ENCODE data around the gene RNF217. TPM values are rescaled to one million over a fixed set of nuclear protein-coding genes. Genes with fewer than 3 reads are reported as not detected.
A peak's percentile ranks its signal among the peaks of the same experiment; 100 is the strongest.

RNF217 gene
- total RNA-seq, 6 donors from 2014 or later: 14.6 to 55.5 (median 31.9) TPM

DNA sequence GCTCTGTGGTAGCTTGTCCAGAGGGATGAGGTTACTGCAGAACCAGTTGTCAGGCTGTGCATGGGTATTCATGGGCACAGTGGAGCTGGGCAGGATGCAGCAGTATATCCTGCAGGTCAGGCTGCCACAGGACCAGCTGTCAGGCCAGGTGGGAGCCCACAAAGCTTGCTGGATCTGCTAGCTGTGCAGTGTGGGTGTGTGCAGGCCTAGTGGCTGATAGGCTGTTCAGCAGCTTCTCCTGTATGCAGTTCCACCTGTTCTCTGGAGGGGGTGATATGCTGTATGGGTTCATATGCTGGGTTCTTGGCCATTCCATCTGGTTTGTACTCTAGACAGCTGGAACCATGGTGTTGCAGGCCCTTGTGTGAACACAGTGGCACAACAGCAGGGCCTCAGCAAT is 150.7 kb downstream of the RNF217 start:
- no peaks in the 10 kb centered on the region for H3K36me3 ChIP-seq
- H3K4me3 ChIP-seq: no peak overlapping the region
- no peaks in the 10 kb centered on the region for H3K4me1 ChIP-seq
- H3K27me3 ChIP-seq: no peaks in the 10 kb centered on the region
- ATAC-seq (ENCODE audit: low FRiP score in 2 of 2): peak in 1 of 2 donors; percentile 14
- no peak for TF ChIP-seq POLR2AphosphoS5 (IDR thresholded peaks at IDR 0.05)
- DNase-seq: peak in 1 of 2 donors; percentile 3
- peaks cover 0 to 23% (median 11%) of the 10 kb centered on the region in 4 donors for H3K9me3 ChIP-seq
- H3K27ac ChIP-seq: no peak overlapping the region

DNA sequence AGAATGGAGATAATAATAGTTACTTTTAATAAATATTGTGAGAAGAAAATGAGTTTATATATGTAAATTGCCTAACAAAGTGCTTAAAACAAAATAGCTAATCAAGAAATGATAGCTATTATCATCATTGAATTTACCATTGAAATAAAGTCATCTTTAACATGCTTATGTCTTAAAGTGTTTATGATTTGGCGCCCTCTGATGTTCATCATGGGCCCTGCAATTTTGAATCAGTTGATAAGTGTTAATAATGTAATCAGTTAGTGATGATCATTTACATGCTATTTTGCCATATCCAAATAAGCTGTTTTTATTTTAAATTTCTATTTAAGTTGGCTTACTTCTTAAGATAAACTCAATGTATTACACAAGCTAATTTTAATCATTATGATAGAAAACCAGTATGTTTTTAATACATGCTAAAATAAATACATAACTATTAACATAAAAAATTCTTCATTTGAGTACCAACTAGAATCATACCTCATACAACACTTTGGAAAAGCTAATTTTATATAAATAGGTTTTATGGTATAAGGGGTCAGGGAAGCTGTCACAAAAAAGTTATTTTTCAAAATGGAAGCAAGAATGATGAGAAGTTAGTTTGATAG is 152.1 kb downstream of the RNF217 start:
- TF ChIP-seq POLR2AphosphoS5 (IDR thresholded peaks at IDR 0.05): no peak
- TF ChIP-seq, protein P1, sequence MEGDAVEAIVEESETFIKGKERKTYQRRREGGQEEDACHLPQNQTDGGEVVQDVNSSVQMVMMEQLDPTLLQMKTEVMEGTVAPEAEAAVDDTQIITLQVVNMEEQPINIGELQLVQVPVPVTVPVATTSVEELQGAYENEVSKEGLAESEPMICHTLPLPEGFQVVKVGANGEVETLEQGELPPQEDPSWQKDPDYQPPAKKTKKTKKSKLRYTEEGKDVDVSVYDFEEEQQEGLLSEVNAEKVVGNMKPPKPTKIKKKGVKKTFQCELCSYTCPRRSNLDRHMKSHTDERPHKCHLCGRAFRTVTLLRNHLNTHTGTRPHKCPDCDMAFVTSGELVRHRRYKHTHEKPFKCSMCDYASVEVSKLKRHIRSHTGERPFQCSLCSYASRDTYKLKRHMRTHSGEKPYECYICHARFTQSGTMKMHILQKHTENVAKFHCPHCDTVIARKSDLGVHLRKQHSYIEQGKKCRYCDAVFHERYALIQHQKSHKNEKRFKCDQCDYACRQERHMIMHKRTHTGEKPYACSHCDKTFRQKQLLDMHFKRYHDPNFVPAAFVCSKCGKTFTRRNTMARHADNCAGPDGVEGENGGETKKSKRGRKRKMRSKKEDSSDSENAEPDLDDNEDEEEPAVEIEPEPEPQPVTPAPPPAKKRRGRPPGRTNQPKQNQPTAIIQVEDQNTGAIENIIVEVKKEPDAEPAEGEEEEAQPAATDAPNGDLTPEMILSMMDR (IDR thresholded peaks at IDR 0.05): peak; percentile 53 to 80 (median 69)
- no peak for DNase-seq
- no peak overlapping the region for H3K4me3 ChIP-seq
- peak in 1 of 2 donors; percentile 61 for ATAC-seq (ENCODE audit: low FRiP score in 2 of 2)
- WGBS, 2 donors: 0% methylated on average over 1 of the region's 1 CpG
- H3K27ac ChIP-seq: no peak overlapping the region
- no peaks in the 10 kb centered on the region for H3K27me3 ChIP-seq
- no peaks in the 10 kb centered on the region for H3K36me3 ChIP-seq
- H3K9me3 ChIP-seq: peaks cover 0 to 23% (median 11%) of the 10 kb centered on the region in 4 donors
- H3K4me1 ChIP-seq: no peaks in the 10 kb centered on the region

DNA sequence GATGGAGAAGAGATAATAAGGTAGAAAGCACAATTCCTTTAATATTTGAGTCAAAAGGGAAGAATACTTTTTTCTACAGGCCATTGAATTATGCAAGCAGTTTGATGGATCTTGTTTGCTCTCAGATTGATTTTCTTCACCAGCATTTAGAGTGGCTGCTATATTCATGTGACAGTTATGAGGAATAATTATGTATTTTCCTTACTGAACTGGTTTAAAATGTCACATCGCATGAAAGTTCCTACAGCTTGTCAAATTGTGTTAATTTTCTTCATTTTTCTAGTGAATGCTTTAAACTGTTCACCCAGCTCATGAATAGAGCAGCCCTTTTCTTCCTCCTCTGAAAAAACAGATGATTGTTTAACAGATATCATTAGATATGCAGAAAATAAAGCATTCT is 153.9 kb downstream of the RNF217 start:
- Histone ChIP-seq H3K4me1 (no peaks in the 10 kb centered on the region), H3K9me3 (peaks cover 0 to 13% (median 5%) of the 10 kb centered on the region in 4 donors), H3K27ac (no peak overlapping the region), H3K27me3 (no peaks in the 10 kb centered on the region), H3K36me3 (no peaks in the 10 kb centered on the region), H3K4me3 (no peak overlapping the region)
- DNase-seq (no peak), ATAC-seq (ENCODE audit: low FRiP score in 2 of 2) (no peak)
- 91% methylated on average over 1 of the region's 1 CpG for WGBS, 2 donors
- TF ChIP-seq POLR2A (IDR thresholded peaks at IDR 0.05): no peak
- TF ChIP-seq EP300 (IDR thresholded peaks at IDR 0.05): no peak
- no peak for TF ChIP-seq POLR2AphosphoS5 (IDR thresholded peaks at IDR 0.05)
- TF ChIP-seq, protein P1 (IDR thresholded peaks at IDR 0.05): no peak

DNA sequence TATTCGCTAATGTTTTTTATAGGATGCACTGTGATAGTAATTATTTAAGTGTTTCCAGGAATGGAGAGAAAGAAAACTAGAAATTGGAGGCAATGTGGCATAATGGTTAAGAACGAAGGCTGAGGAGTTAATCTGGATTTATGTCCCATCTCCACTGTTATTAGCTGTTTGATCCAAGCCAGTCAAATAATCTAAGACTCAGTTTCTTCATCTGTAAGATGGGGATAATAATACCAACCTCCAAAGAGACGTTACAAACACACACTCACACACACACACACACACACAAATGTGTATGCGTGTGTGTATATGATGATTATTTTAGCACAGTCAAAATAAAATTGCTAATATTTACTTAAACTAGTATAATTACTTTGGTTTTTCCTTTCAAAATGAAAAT is 154.5 kb downstream of the RNF217 start:
- Histone ChIP-seq H3K36me3 (no peaks in the 10 kb centered on the region), H3K27me3 (no peaks in the 10 kb centered on the region), H3K9me3 (peaks cover 0 to 7% (median 0%) of the 10 kb centered on the region in 4 donors), H3K4me1 (no peaks in the 10 kb centered on the region), H3K4me3 (no peak overlapping the region), H3K27ac (no peak overlapping the region)
- ATAC-seq (ENCODE audit: low FRiP score in 2 of 2) (no peak), DNase-seq (no peak)
- 89 to 90% methylated on average over 4 of the region's 4 CpGs for WGBS, 2 donors
- TF ChIP-seq POLR2AphosphoS5 (IDR thresholded peaks at IDR 0.05): no peak
- TF ChIP-seq, protein P1 (IDR thresholded peaks at IDR 0.05): no peak

DNA sequence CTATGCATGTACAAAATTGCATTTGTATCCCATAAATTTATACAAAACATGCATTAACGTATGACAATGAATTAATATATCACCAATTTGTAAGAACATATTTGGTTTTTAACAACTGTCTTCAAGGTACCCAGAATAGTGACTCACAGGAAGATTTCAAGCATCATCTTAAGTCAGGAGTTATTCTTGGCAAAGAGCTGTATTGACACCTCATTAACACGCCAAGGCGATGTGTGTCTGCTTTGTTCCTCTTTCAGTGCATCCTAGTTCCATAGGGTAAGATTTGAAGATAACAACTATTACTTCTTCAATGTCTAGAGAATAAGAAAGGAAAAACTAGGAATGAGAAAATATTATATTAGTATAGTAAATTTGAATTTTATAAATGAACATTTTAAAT is 155.6 kb downstream of the RNF217 start:
- 73 to 74% methylated on average over 3 of the region's 3 CpGs for WGBS, 2 donors
- TF ChIP-seq EP300 (IDR thresholded peaks at IDR 0.05): no peak
- no peak for TF ChIP-seq POLR2A (IDR thresholded peaks at IDR 0.05)
- TF ChIP-seq, protein P1 (IDR thresholded peaks at IDR 0.05): no peak
- no peak for TF ChIP-seq POLR2AphosphoS5 (IDR thresholded peaks at IDR 0.05)
- no peaks in the 10 kb centered on the region for H3K27me3 ChIP-seq
- no peak overlapping the region for H3K4me3 ChIP-seq
- no peaks in the 10 kb centered on the region for H3K4me1 ChIP-seq
- ATAC-seq (ENCODE audit: low FRiP score in 2 of 2): no peak
- no peaks in the 10 kb centered on the region for H3K36me3 ChIP-seq
- no peak overlapping the region for H3K27ac ChIP-seq
- no peak for DNase-seq
- no peaks in the 10 kb centered on the region for H3K9me3 ChIP-seq
